Peyer's patch (tissue), 4 donors: ENCODE results near the gene INPP5F.

ENCODE experiments used
- POLR2A ChIP-seq, 2 donors: fragments of 450-650 bp; IDR thresholded peaks; one replicate each; pipeline ENCODE4 v1.5.1; 2017; ENCODE audit warnings: antibody characterized with exemption in 2 of 2, mild to moderate bottlenecking in 2 of 2, moderate library complexity in 2 of 2
- TF ChIP-seq, protein P1 (sequence below), 6 experiments: fragments of 450-650 bp in 4 of 6; fragments of 200-600 bp in 2 of 6; sonication (generic) in 1 of 6; IDR thresholded peaks; one replicate each; pipeline ENCODE4 v1.5.1; 2017 to 2019; ENCODE audit warnings: antibody characterized with exemption in 6 of 6, mild to moderate bottlenecking in 3 of 6, moderate library complexity in 1 of 6

- TF ChIP-seq POLR2A (IDR thresholded peaks at IDR 0.05) = no peak
- TF ChIP-seq, protein P1, sequence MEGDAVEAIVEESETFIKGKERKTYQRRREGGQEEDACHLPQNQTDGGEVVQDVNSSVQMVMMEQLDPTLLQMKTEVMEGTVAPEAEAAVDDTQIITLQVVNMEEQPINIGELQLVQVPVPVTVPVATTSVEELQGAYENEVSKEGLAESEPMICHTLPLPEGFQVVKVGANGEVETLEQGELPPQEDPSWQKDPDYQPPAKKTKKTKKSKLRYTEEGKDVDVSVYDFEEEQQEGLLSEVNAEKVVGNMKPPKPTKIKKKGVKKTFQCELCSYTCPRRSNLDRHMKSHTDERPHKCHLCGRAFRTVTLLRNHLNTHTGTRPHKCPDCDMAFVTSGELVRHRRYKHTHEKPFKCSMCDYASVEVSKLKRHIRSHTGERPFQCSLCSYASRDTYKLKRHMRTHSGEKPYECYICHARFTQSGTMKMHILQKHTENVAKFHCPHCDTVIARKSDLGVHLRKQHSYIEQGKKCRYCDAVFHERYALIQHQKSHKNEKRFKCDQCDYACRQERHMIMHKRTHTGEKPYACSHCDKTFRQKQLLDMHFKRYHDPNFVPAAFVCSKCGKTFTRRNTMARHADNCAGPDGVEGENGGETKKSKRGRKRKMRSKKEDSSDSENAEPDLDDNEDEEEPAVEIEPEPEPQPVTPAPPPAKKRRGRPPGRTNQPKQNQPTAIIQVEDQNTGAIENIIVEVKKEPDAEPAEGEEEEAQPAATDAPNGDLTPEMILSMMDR (IDR thresholded peaks at IDR 0.05) = no peak
Measured at GRCh38 chr10:119759832-119760231, 34.0 kb downstream of the INPP5F start.
